Measurements from ENCODE around the gene MRTFA.

The MRTFA gene

GRCh38 chr22:40482886-40483285 is 153.6 kb downstream of the MRTFA start:
- H3K4me1 ChIP-seq = no peaks in the 10 kb centered on the region

GRCh38 chr22:40482391-40482790 is 154.1 kb downstream of the MRTFA start:
- H2AFZ ChIP-seq = no peak overlapping the region
- H3K4me1 ChIP-seq = peaks cover 4% of the 10 kb centered on the region
- H3K9me3 ChIP-seq (ENCODE audit: control insufficient read depth, low read length) = no peaks in the 10 kb centered on the region
- peaks cover 5% of the 10 kb centered on the region for H3K79me2 ChIP-seq
- H3K4me3 ChIP-seq (ENCODE audit: low read depth, low read length) = no peak overlapping the region
- H3K27me3 ChIP-seq (ENCODE audit: control insufficient read depth, insufficient read depth, low read length) = no peaks in the 10 kb centered on the region
- H3K27ac ChIP-seq = no peak overlapping the region
- no peak for TF ChIP-seq CTCF (IDR thresholded peaks at IDR 0.05)
- H3K36me3 ChIP-seq (ENCODE audit: control insufficient read depth, insufficient read depth, low read length) = no peaks in the 10 kb centered on the region
- no peak overlapping the region for H3K9ac ChIP-seq
- no peak overlapping the region for H3K4me2 ChIP-seq (ENCODE audit: low read length)

More at GRCh38 chr22:40482886-40483285, 153.6 kb downstream of the MRTFA start:
- no peak overlapping the region for H3K4me3 ChIP-seq (ENCODE audit: low read depth, low read length)
- H3K27ac ChIP-seq = no peak overlapping the region
- H3K36me3 ChIP-seq (ENCODE audit: control insufficient read depth, insufficient read depth, low read length) = no peaks in the 10 kb centered on the region
- H2AFZ ChIP-seq = no peak overlapping the region
- TF ChIP-seq CTCF (IDR thresholded peaks at IDR 0.05) = no peak
- H3K27me3 ChIP-seq (ENCODE audit: control insufficient read depth, insufficient read depth, low read length) = no peaks in the 10 kb centered on the region
- H3K4me2 ChIP-seq (ENCODE audit: low read length) = no peak overlapping the region
- peaks cover 6% of the 10 kb centered on the region for H3K79me2 ChIP-seq
- no peak overlapping the region for H3K9ac ChIP-seq
- no peaks in the 10 kb centered on the region for H3K9me3 ChIP-seq (ENCODE audit: control insufficient read depth, low read length)

- no peak overlapping the region for H3K4me2 ChIP-seq (ENCODE audit: low read length)
- H3K79me2 ChIP-seq = peaks cover 10% of the 10 kb centered on the region
- no peak overlapping the region for H3K9ac ChIP-seq
- H3K9me3 ChIP-seq (ENCODE audit: control insufficient read depth, low read length) = no peaks in the 10 kb centered on the region
- H3K36me3 ChIP-seq (ENCODE audit: control insufficient read depth, insufficient read depth, low read length) = no peaks in the 10 kb centered on the region
- no peak overlapping the region for H3K4me3 ChIP-seq (ENCODE audit: low read depth, low read length)
- H3K27me3 ChIP-seq (ENCODE audit: control insufficient read depth, insufficient read depth, low read length) = no peaks in the 10 kb centered on the region
- TF ChIP-seq CTCF (IDR thresholded peaks at IDR 0.05) = no peak
- peaks cover 4% of the 10 kb centered on the region for H3K4me1 ChIP-seq
- H2AFZ ChIP-seq = no peak overlapping the region
- no peak overlapping the region for H3K27ac ChIP-seq
Observed at GRCh38 chr22:40480996-40481395, 155.5 kb downstream of the MRTFA start.

DNA sequence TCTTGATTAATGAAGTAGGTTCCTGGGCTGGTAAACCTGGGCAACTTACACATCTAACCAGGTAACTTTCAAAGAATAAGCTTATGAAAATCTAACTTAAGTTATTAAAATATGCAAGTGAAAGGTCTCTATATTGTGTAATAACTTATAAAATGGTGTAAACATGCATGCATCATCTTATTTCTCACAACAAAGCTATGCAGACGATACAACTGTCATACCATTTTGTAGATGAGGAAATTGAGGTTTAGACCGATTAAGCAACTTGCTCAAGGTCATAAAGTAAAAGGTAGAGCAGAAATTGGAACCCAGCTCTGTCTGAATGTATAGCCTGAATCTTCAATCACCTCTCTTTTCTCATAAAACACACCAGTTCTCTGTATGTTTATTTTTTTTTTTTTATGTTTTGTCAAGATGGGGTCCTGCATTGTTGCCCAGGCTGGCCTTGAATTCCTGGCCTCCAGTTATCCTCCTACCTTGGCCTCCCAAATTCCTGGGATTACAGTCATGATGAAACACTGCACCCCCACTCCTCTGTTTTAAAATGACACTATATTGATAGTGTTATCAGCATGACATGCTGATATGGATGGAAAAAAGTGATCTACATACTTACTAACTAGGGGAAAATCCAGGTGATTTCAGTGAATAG is 156.5 kb downstream of the MRTFA start:
- Histone ChIP-seq H3K36me3 (ENCODE audit: control insufficient read depth, insufficient read depth, low read length) (no peaks in the 10 kb centered on the region), H3K4me2 (ENCODE audit: low read length) (no peak overlapping the region), H2AFZ (no peak overlapping the region), H3K79me2 (peaks cover 10% of the 10 kb centered on the region), H3K9ac (no peak overlapping the region), H3K9me3 (ENCODE audit: control insufficient read depth, low read length) (no peaks in the 10 kb centered on the region), H3K4me3 (ENCODE audit: low read depth, low read length) (no peak overlapping the region), H3K27ac (no peak overlapping the region), H3K4me1 (peaks cover 4% of the 10 kb centered on the region), H3K27me3 (ENCODE audit: control insufficient read depth, insufficient read depth, low read length) (no peaks in the 10 kb centered on the region)
- no peak for TF ChIP-seq CTCF (IDR thresholded peaks at IDR 0.05)

Data from parathyroid adenoma (tissue), 2 donors.